Ectodermal cell (in vitro differentiated cells): ENCODE data around the gene APOBEC3G.
"Not testable (repeated sequence)": the region's sequence is repeated elsewhere in the genome, so short reads cannot be mapped to it uniquely, and the experiment has no call there.

Experiments used
- H3K27ac ChIP-seq: 2 replicates; pipeline ENCODE4 v1.7.0; 2013; ENCODE audit warnings: mild to moderate bottlenecking, low read depth, low read length; ENCODE audit not compliant: insufficient read depth, poor library complexity, severe bottlenecking
- H3K27me3 ChIP-seq: 2 replicates; pipeline ENCODE4 v1.7.0; 2013; ENCODE audit warnings: mild to moderate bottlenecking, low read length; ENCODE audit not compliant: insufficient read depth, control insufficient read depth, poor library complexity, severe bottlenecking
- H3K36me3 ChIP-seq: one replicate; pipeline ENCODE4 v1.7.0; 2013; ENCODE audit warnings: low read length; ENCODE audit not compliant: control insufficient read depth, insufficient read depth
- H3K4me1 ChIP-seq: one replicate; pipeline ENCODE4 v1.7.0; 2013; ENCODE audit warnings: low read length; ENCODE audit not compliant: control insufficient read depth, insufficient read depth
- H3K4me3 ChIP-seq: 2 replicates; pipeline ENCODE4 v1.7.0; 2013; ENCODE audit warnings: low read depth, low read length, control low read depth; ENCODE audit not compliant: insufficient read depth
- H3K9me3 ChIP-seq: 2 replicates; pipeline ENCODE4 v1.7.0; 2013; ENCODE audit warnings: mild to moderate bottlenecking, low read length, moderate library complexity; ENCODE audit not compliant: control insufficient read depth
- WGBS, 2 experiments: methylation state at CpG; one replicate each; pipeline ENCODE4 v1.1.7; 2013; ENCODE audit warnings: missing lambda C conversion rate in 2 of 2; 5-methylcytosine and 5-hydroxymethylcytosine counted together

Gene APOBEC3G

DNA sequence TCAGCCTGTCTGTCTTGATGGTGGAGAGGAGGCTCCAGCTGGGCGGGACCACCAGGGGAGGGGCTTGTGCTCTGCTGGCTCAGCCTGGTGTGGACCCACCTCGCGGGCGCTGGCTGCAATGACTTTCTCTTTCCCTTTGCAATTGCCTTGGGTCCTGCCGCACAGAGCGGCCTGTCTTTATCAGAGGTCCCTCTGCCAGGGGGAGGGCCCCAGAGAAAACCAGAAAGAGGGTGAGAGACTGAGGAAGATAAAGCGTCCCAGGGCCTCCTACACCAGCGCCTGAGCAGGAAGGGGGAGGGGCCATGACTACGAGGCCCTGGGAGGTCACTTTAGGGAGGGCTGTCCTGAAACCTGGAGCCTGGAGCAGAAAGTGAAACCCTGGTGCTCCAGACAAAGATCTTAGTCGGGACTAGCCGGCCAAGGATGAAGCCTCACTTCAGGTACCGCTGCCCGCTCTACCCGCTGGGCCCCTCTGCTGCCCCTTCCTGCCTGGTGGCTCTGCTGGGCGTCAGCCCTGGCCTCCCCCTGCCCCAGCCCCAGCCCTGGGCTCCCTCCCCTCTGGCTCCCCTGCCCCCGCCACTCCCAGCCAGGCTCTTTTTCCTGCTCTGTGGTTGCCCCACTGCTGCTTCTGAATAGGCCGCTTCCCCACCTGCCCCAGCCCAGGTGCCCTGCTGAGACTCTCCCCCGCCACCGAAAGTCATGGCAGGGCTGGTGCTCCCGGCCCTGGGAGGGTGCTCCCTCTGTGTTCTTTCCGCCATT is 36.4 kb upstream of the APOBEC3G start, which contains the start of gene APOBEC3F:
APOBEC3F (plus strand) TSS at position 327 of the 759 bp plus-strand sequence; CDS start at position 424, 97 bp downstream.
- Histone ChIP-seq H3K27ac (peak within 1 kb of the TSS; percentile 54), H3K4me3 (peak within 1 kb of the TSS; percentile 34)
- WGBS, 2 experiments = 6 to 8% methylated on average over 18 to 19 of the region's 21 CpGs
- H3K4me1 ChIP-seq, H3K36me3 ChIP-seq, H3K9me3 ChIP-seq, H3K27me3 ChIP-seq: not testable (repeated sequence)

DNA sequence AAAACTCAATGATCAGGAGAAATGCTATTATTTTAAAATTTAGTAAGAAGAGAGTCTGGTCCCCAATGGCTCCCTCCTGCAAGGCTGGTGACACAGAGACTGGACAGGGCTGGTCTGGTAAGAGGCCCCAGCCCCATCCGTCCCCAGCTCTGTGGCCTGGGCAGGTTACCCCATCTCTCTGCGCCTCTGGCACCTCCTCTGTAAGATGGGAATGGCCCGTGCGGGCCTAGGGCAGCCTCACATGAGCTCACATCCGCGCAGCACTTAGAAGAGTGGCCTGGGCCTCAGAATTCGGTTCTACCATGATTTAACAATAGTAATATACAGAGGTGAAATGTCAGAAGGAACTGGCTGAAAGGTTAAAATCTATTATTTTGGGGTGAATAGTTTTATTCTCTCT is 35.2 kb upstream of the APOBEC3G start:
- Histone ChIP-seq H3K27ac (no peak overlapping the region), H3K27me3 (no peaks in the 10 kb centered on the region), H3K4me1 (peaks cover 5% of the 10 kb centered on the region), H3K9me3 (no peaks in the 10 kb centered on the region), H3K4me3 (no peak overlapping the region), H3K36me3 (no peaks in the 10 kb centered on the region)
- 94 to 95% methylated on average over 7 of the region's 7 CpGs for WGBS, 2 experiments

GRCh38 chr22:39043063-39043462 is 34.0 kb upstream of the APOBEC3G start:
- not testable (repeated sequence) for H3K9me3 ChIP-seq, H3K4me1 ChIP-seq, H3K36me3 ChIP-seq, H3K4me3 ChIP-seq, H3K27me3 ChIP-seq, H3K27ac ChIP-seq
- 90 to 95% methylated on average over 9 to 14 of the region's 18 CpGs for WGBS, 2 experiments

GRCh38 chr22:39045136-39045535 is 31.9 kb upstream of the APOBEC3G start:
- not testable (repeated sequence) for H3K27me3 ChIP-seq, H3K4me1 ChIP-seq, H3K36me3 ChIP-seq, H3K27ac ChIP-seq, H3K9me3 ChIP-seq, H3K4me3 ChIP-seq
- 85 to 87% methylated on average over 14 of the region's 14 CpGs for WGBS, 2 experiments

DNA sequence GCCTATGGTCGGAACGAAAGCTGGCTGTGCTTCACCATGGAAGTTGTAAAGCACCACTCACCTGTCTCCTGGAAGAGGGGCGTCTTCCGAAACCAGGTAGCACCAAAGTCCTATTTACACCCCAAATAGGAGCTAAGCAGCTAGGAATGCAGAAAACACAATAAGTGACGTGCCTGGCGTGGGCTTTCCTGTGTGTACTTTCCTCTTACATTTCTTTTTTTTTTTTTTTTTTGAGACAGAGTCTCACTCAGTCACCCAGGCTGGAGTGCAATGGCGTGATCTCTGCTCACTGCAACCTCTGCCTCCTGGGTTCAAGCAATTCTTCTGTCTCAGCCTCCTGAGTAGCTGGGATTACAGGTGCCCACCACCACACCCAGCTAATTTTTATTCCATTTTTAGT is 27.6 kb upstream of the APOBEC3G start:
- not testable (repeated sequence) for H3K4me1 ChIP-seq, H3K27me3 ChIP-seq, H3K9me3 ChIP-seq, H3K36me3 ChIP-seq, H3K4me3 ChIP-seq, H3K27ac ChIP-seq
- 91 to 94% methylated on average over 7 of the region's 7 CpGs for WGBS, 2 experiments

DNA sequence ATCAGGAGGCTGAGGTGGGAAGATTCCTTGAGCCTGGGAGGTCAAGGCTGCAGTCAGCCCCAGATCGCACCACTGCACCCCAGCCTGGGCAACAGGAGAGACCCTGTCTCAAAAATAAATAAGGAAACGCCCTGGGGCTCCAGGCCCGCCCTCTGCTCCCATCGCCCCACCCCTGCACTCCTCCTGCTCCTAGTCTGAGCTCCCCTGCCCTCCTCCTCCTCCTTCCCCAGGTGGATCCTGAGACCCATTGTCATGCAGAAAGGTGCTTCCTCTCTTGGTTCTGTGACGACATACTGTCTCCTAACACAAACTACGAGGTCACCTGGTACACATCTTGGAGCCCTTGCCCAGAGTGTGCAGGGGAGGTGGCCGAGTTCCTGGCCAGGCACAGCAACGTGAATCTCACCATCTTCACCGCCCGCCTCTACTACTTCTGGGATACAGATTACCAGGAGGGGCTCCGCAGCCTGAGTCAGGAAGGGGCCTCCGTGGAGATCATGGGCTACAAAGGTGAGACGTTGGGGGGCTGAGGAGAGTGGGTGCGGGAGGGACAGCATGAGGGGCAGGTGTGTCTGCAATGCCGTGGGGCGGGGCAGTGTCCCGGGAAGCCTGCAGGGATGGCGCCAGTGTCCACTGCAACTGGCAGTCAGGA is 25.1 kb upstream of the APOBEC3G start:
- not testable (repeated sequence) for H3K9me3 ChIP-seq, H3K4me1 ChIP-seq, H3K27ac ChIP-seq, H3K36me3 ChIP-seq, H3K4me3 ChIP-seq, H3K27me3 ChIP-seq
- WGBS, 2 experiments = 81 to 82% methylated on average over 15 to 16 of the region's 18 CpGs

DNA sequence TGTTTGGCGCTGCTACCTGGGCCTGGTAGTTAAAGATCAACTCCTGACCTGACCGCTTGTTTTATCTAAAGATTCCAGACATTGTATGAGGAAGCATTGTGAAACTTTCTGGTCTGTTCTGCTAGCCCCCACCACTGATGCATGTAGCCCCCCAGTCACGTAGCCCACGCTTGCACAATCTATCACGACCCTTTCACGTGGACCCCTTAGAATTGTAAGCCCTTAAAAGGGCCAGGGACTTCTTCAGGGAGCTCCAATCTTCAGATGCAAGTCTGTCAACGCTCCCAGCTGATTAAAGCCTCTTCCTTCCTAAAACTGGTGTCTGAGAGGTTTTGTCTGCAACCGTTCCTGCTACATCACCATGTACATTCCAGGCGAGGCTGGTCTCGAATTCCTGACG is 21.4 kb upstream of the APOBEC3G start:
- Histone ChIP-seq H3K9me3 (peaks cover 2% of the 10 kb centered on the region), H3K4me3 (no peak overlapping the region), H3K27ac (no peak overlapping the region), H3K36me3 (no peaks in the 10 kb centered on the region), H3K27me3 (no peaks in the 10 kb centered on the region), H3K4me1 (no peaks in the 10 kb centered on the region)
- whole genome bisulfite sequencing, 2 experiments = 92 to 94% methylated on average over 11 of the region's 11 CpGs

DNA sequence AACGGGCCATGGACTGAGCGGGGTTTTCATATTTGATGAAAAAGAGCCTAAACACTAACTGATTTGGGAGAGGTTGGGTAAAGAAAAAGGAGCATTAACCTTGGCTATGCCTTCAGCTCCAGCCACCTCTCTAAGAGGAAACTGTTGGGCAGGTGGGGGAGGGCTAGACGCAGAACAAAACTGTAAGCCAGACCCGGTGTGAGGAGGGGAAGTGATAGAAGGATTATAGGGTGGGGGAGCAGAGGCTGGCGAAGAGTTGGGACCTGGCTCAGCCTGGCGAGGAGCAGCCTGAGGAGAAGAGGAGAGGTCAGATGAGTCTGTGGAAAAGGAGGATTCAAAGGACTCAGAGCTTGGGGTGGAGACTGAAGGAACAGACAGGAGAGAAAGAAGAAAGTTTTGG is 15.8 kb upstream of the APOBEC3G start:
- H3K27ac ChIP-seq, H3K9me3 ChIP-seq, H3K27me3 ChIP-seq: not testable (repeated sequence)

GRCh38 chr22:39061951-39062350 is 15.1 kb upstream of the APOBEC3G start:
- H3K27me3 ChIP-seq, H3K9me3 ChIP-seq, H3K27ac ChIP-seq, H3K36me3 ChIP-seq, H3K4me1 ChIP-seq, H3K4me3 ChIP-seq: not testable (repeated sequence)
- WGBS, 2 experiments = 86 to 88% methylated on average over 10 of the region's 10 CpGs

More for the DNA sequence above, 15.8 kb upstream of the APOBEC3G start:
- 73 to 83% methylated on average over 6 of the region's 6 CpGs for WGBS, 2 experiments
- not testable (repeated sequence) for H3K4me3 ChIP-seq, H3K36me3 ChIP-seq, H3K4me1 ChIP-seq

- H3K4me3 ChIP-seq, H3K36me3 ChIP-seq, H3K9me3 ChIP-seq, H3K27me3 ChIP-seq, H3K4me1 ChIP-seq, H3K27ac ChIP-seq: not testable (repeated sequence)
- 92 to 95% methylated on average over 8 of the region's 8 CpGs for WGBS, 2 experiments
These were observed 13.2 kb upstream of the APOBEC3G start for GRCh38 chr22:39063904-39064303.
